GM21360 (cell line): ENCODE results near the gene RDH14.

Experiments
- ATAC-seq: cut with Tn5 transposase; IDR thresholded peaks from one replicate; pipeline ENCODE4 v1.9.1; 2021; ENCODE audit warnings: mild to moderate bottlenecking, moderate library complexity; ENCODE audit not compliant: unreplicated experiment

The RDH14 gene

GRCh38 chr2:18560031-18560796 is at the start of gene RDH14:
TSS of gene RDH14 (minus strand) at chr2:18560653. CDS start at chr2:18560572, 81 bp downstream.
- ATAC-seq = peak; percentile 96

DNA sequence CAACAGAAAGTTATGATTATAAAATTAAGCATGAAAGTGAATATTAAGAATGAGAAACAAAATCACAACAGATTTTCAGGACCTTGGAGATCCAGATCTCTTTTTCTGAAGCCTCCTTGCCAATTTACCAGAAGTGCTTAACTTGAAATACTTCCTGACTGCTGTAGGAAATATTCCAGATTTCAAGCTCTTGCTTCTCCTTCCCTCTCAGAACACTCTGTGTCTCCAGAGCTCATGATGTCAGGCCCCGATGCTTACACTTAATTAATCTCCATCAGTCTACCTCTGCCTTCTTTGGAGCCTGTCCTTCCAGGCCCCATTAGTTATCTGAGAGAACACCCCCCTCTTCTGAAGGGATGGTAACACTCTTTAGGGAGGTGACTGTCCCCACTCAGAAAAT is 49.6 kb upstream of the RDH14 start:
- no peak for ATAC-seq

DNA sequence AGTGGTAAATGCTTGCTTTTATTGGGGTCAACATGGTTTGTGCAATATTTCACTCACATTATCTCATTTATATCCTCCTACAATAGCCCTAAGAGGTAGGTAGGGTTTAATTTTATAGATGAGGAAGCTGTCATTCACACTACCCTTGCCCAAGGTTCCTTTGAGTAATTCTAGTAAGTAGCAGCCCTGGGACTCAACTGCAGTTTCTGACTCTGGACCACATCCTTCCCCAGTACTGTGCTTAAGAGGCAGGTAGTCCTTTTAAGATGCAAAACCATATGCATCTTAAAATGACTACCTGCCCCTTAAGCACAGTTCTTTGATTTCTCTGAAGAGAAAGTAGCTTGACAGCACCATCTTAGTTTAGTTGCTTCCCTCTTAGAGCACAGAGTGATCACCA is 44.7 kb upstream of the RDH14 start:
- ATAC-seq = no peak

- no peak for ATAC-seq
These were observed 44.1 kb upstream of the RDH14 start for GRCh38 chr2:18604531-18604885.

GRCh38 chr2:18603854-18604530 is 43.5 kb upstream of the RDH14 start:
- ATAC-seq = no peak

- no peak for ATAC-seq
These were observed 41.8 kb upstream of the RDH14 start for GRCh38 chr2:18602298-18602697.

GRCh38 chr2:18600255-18600613 is 39.8 kb upstream of the RDH14 start:
- ATAC-seq = no peak

GRCh38 chr2:18599509-18600254 is 39.2 kb upstream of the RDH14 start:
- ATAC-seq = no peak

GRCh38 chr2:18598848-18599484 is 38.5 kb upstream of the RDH14 start:
- no peak for ATAC-seq

DNA sequence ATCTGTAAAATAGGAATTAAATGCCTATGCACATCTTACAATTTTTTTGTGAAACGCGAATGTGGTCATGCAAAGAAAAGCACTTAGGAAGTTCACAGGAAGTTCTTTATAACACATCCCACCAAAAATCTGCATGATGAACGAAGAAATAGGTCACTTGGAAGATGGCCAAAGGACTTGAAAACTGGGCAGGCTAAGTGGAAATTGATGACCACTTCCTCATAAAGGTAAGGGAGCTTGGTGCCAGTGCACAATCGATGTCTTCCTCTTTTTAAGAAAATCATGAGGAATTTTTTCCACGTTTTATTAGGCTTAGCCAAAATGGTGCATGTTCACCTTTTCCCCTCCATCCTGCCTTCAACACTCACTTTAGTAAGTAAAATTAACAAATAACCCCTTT is 37.2 kb upstream of the RDH14 start:
- no peak for ATAC-seq

- no peak for ATAC-seq
These were observed 36.5 kb upstream of the RDH14 start for GRCh38 chr2:18596993-18597392.

DNA sequence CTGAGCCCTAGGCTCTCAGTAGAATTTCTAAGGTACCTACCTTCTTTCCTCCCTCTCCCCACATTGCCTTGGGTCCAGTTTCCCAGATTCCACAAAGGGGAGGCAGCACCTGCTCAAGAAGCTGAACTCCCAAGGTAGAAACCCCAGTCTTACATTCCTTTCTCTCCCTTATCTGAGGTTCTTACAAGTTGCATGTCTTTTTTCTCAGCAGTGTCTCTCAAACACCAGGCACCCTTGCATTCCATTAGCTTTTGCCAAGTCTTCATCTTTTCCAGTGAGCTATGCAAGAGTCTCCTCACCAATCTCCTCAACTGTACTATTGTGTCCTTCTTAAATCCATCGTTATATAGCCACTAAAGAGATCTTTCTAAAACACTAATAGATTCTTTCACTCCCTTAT is 33.0 kb upstream of the RDH14 start:
- ATAC-seq = no peak

GRCh38 chr2:18592372-18592771 is 31.9 kb upstream of the RDH14 start:
- no peak for ATAC-seq

- ATAC-seq = no peak
These were observed 28.9 kb upstream of the RDH14 start, which contains the start of gene NT5C1B for GRCh38 chr2:18589354-18589753. TSS of gene NT5C1B (minus strand) at chr2:18589569. CDS start at chr2:18589468, 101 bp downstream.

GRCh38 chr2:18588802-18589201 is 28.3 kb upstream of the RDH14 start:
- no peak for ATAC-seq

GRCh38 chr2:18588049-18588448 is 27.6 kb upstream of the RDH14 start:
- ATAC-seq = no peak

- no peak for ATAC-seq
These were observed 25.1 kb upstream of the RDH14 start for GRCh38 chr2:18585526-18585925.

GRCh38 chr2:18584608-18584954 is 24.1 kb upstream of the RDH14 start:
- ATAC-seq = no peak

DNA sequence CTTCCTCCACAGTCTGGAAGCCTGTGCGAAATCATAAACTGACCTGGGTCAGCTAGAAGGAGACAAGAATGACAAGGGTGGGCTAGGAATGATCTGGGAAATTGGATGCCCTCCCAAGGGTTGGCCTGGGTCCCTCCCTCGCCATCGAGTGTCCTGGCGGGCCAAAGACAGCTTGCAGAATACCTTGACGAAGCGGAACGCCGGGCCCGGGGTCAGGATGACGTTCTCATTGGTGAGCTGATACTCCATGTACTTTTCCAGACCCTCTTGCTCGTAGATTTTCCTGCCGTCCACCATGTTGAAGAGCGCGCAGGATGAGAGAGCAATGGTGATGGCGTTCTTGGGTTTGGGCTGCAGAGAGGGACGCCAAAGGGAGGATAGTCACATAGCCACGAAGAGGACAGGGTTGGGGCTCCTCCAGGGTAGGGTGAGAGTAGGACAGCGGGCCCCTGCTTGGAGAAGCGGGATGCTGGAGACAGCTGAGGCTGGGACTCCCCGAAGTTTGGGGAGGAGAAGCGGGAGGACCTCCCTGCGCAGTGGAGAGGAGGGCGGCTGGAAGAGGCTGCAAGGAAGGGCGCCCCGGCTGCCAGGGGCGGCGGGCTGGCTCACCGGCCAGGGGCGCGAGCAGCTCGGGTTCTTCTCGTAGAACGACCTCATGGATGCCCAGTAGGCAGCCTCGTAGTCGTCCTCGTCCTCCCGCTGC is 23.6 kb upstream of the RDH14 start:
- no peak for ATAC-seq

- ATAC-seq = no peak
These were observed 20.2 kb upstream of the RDH14 start for GRCh38 chr2:18580606-18581005.

DNA sequence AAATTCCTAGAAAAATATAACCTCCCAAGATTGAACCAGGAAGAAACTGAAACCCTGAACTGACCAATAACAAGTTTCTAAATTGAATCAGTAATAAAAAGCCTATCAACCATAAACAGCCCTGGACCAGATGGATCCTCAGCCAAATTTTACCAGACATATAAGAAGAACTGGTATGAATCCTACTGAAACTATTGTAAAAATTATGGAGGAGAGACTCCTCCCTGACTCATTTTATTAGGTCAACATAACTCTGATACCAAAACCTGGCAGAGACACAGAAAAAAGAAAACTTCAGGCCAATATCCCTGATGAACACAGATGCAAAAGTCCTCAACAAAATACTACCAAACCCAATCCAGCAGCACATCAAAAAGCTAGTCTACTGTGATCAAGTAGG is 17.6 kb upstream of the RDH14 start:
- ATAC-seq = no peak
